Esophagus muscularis mucosa (tissue), 4 donors: Measurements from ENCODE around the gene KCNJ9. TPM values are rescaled to one million over a fixed set of nuclear protein-coding genes. Genes with fewer than 3 reads are reported as not detected.

Experiments used
- DNase-seq: peaks from one replicate; pipeline ENCODE4 v3.0.0-alpha.2; 2017; ENCODE audit errors: extremely low spot score
- H3K27ac ChIP-seq, 4 donors: fragments of 200-600 bp; sonication (generic); replicated peaks in 1 of 4; 1 replicate in 3 of 4; 2 replicates in 1 of 4; pipeline ENCODE4 v1.5.1; 2016 to 2019; ENCODE audit warnings: mild to moderate bottlenecking in 1 of 4
- H3K27me3 ChIP-seq, 4 donors: fragments of 200-600 bp; sonication (generic); one replicate each; pipeline versions ENCODE4 v1.5.1 to v1.6.0; 2016 to 2019
- H3K36me3 ChIP-seq, 4 donors: fragments of 200-600 bp; sonication (generic); one replicate each; pipeline ENCODE4 v1.5.1; 2016 to 2019
- H3K4me1 ChIP-seq, 4 donors: fragments of 200-600 bp; sonication (generic); one replicate each; pipeline ENCODE4 v1.5.1; 2016 to 2019
- H3K4me3 ChIP-seq, 4 donors: fragments of 200-600 bp; sonication (generic); 1 replicate in 2 of 4; 2 replicates in 2 of 4; pipeline ENCODE4 v1.5.1; 2016 to 2019; ENCODE audit warnings: mild to moderate bottlenecking in 4 of 4, moderate library complexity in 1 of 4
- H3K9me3 ChIP-seq, 4 donors: fragments of 200-600 bp; sonication (generic); 1 replicate in 3 of 4; 2 replicates in 1 of 4; pipeline ENCODE4 v1.5.1; 2016 to 2019
- EP300 ChIP-seq: sonication (generic); formaldehyde crosslinking; IDR thresholded peaks from one replicate; pipeline ENCODE4 v1.6.1; 2017; ENCODE audit warnings: antibody characterized with exemption
- POLR2A ChIP-seq: fragments of 450-650 bp; IDR thresholded peaks from one replicate; pipeline ENCODE4 v1.6.1; 2017; ENCODE audit warnings: antibody characterized with exemption, moderate library complexity, mild to moderate bottlenecking, low read depth
- POLR2AphosphoS5 ChIP-seq, 2 donors: sonication (generic); formaldehyde crosslinking; IDR thresholded peaks; one replicate each; pipeline ENCODE4 v1.6.1; 2017; ENCODE audit warnings: antibody characterized with exemption in 2 of 2
- WGBS: methylation state at CpG from one replicate; pipeline ENCODE4 v1.1.5; 2018; 5-methylcytosine and 5-hydroxymethylcytosine counted together
- intact Hi-C: fragments of 100-400 bp; cut with DNase I; formaldehyde crosslinking; loops from one replicate; pipeline ENCODE4 v1.15.1; 2023
- total RNA-seq, 4 donors: library from RNA; depleted of rRNA; stranded (reverse); fragments of >200 nt; gene quantifications; one replicate each; pipeline versions ENCODE4 v1.1.0 to v1.2.1, GENCODE V29; 2016
- TF ChIP-seq, protein P1 (sequence below), 3 experiments: fragments of 200-600 bp in 2 of 3; fragments of 450-650 bp in 1 of 3; sonication (generic) in 2 of 3; IDR thresholded peaks; one replicate each; pipeline ENCODE4 v1.5.1; 2017 to 2019; ENCODE audit warnings: antibody characterized with exemption in 3 of 3, mild to moderate bottlenecking in 2 of 3, moderate library complexity in 1 of 3

KCNJ9 gene
- total RNA-seq, 4 donors from 2014 or later = not detected

DNA sequence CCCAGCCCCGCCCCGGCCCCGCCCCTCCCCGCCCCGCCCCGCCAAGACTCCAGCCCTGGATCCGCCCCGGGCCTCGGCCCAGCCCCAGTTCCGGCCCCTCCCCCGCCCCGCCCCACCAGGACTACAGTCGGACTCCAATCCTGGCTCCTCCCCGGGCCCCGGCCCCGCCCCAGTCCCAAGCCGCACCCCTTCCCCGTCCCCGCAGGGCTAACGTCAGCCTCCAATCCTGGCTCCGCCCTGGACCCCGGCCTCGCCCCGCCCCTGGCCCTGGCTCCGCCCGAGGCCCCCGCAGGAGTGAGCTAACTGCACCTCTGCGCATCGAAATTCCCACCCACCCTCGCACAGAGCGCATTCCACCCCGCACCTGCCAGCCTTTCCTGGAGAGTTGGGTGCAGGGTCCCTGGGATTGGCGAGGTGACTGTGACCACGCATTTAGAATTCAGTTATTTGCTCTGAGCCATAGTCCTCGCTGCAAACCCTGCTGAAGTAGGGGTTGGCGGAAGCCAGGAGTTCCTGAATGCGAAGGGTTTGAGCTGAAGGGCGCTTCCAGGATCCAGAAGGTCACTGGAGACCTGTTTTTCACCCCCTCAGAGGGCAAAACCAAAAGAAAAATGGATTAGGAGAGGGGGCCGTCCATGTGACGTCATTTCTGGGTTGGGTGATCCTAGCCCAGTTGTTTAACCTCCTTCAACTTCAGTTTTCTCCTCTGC lies 17.7 kb downstream of the KCNJ9 start:
- Histone ChIP-seq H3K9me3 (no peaks in the 10 kb centered on the region), H3K36me3 (peaks cover 0 to 15% (median 12%) of the 10 kb centered on the region in 4 donors), H3K4me1 (peaks cover 51 to 80% (median 75%) of the 10 kb centered on the region in 4 donors), H3K27me3 (no peaks in the 10 kb centered on the region), H3K27ac (peak overlapping the region; percentile 94 to 98 (median 96)), H3K4me3 (peak overlapping the region; percentile 68 to 94 (median 86))
- WGBS = 3% methylated on average over 8 of the region's 40 CpGs
- TF ChIP-seq EP300 (no peak), POLR2AphosphoS5 (IDR thresholded peaks at IDR 0.05) (peak; percentile 86 to 92)
- peak; percentile 99 for DNase-seq
- intact Hi-C loops = no loop called here

DNA sequence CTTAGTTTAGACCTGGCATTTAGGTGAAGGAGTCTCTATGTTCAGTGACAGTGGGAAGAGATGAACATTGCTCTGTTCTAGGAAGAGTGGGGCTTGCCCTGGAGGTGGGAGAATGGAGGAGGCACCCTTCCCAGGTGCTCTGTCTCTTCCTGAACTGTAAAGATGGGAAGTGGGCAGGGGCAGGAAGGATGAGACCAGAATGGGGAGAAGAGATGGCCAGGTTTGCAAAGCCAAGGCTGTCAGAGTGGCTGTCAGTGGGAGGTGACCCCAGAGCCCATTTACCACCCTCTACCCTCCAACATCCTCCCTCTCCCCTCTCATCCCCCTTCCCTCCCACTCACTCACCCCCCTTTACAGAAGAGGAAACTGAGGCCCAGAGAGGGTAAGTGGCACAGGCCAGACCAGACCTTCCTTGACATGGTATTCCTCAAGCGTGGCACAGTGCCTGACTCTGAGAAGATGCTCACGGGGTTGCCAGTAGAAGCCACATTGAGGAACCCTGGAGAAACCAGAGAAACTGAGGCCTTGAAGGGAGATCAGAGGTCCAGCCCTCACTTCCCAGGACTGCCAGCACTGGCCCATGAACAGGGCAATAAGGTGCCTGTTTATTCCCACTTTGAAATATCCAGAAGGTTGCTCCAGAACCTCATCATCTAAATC lies 18.5 kb downstream of the KCNJ9 start:
- intact Hi-C loops = loop anchor here (2.0 kb wide), 3 partner anchors 93 to 153 kb away; no protein-coding TSS in a partner anchor
- no peak overlapping the region for H3K4me3 ChIP-seq
- no peaks in the 10 kb centered on the region for H3K27me3 ChIP-seq
- peak overlapping the region; percentile 94 to 98 (median 96) for H3K27ac ChIP-seq
- peaks cover 0 to 7% (median 4%) of the 10 kb centered on the region in 4 donors for H3K36me3 ChIP-seq
- DNase-seq = no peak
- peaks cover 56 to 87% (median 82%) of the 10 kb centered on the region in 4 donors for H3K4me1 ChIP-seq
- no peaks in the 10 kb centered on the region for H3K9me3 ChIP-seq
- WGBS = 100% methylated on average over 2 of the region's 2 CpGs
- no peak for TF ChIP-seq POLR2A
- TF ChIP-seq POLR2AphosphoS5 (IDR thresholded peaks at IDR 0.05) = no peak
- TF ChIP-seq, protein P1, sequence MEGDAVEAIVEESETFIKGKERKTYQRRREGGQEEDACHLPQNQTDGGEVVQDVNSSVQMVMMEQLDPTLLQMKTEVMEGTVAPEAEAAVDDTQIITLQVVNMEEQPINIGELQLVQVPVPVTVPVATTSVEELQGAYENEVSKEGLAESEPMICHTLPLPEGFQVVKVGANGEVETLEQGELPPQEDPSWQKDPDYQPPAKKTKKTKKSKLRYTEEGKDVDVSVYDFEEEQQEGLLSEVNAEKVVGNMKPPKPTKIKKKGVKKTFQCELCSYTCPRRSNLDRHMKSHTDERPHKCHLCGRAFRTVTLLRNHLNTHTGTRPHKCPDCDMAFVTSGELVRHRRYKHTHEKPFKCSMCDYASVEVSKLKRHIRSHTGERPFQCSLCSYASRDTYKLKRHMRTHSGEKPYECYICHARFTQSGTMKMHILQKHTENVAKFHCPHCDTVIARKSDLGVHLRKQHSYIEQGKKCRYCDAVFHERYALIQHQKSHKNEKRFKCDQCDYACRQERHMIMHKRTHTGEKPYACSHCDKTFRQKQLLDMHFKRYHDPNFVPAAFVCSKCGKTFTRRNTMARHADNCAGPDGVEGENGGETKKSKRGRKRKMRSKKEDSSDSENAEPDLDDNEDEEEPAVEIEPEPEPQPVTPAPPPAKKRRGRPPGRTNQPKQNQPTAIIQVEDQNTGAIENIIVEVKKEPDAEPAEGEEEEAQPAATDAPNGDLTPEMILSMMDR (IDR thresholded peaks at IDR 0.05) = no peak
- no peak for TF ChIP-seq EP300

DNA sequence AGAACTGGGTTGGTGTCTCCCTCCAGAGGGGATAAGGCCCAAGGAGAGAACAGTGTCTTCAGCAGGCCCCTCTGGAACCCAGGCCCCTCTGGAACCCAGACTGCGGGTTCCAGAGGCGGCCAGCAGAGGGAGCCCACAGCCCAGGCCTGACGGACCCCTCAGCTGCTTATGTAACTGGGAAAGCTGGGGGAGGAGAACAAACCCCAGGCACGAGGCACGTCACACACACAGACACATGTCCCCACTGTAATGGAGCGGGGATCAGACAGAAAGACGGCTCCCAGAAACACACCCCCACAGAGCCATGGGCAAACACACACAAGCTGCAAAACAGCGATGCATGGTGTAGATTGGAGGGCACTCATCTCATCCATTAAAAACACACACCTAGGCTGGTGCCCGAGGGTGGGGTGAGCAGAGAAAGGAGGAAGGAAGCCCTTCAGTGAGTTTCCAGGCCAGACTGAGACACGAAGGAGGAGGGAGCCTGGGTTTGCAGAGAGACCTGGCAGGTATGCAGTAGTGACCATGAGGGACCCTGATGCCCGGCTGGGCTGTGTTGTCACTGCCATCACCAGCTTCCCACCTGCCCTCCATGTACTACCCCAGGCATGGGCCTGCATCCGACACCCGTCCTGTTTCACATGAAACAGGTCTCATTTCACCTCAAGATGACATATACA lies 19.8 kb downstream of the KCNJ9 start:
- intact Hi-C loops = loop anchor here (2.0 kb wide), 3 partner anchors 92 to 152 kb away; no protein-coding TSS in a partner anchor
- 7% methylated on average over 6 of the region's 13 CpGs for WGBS
- Histone ChIP-seq H3K4me3 (peak overlapping the region in 1 of 4 donors; percentile 9), H3K9me3 (no peaks in the 10 kb centered on the region), H3K27me3 (no peaks in the 10 kb centered on the region), H3K27ac (peak overlapping the region; percentile 94 to 98 (median 96)), H3K4me1 (peaks cover 52 to 76% (median 71%) of the 10 kb centered on the region in 4 donors), H3K36me3 (no peaks in the 10 kb centered on the region)
- no peak for TF ChIP-seq POLR2A
- TF ChIP-seq EP300 = no peak
- TF ChIP-seq POLR2AphosphoS5 (IDR thresholded peaks at IDR 0.05) = peak; percentile 73 to 83
- TF ChIP-seq, protein P1 (IDR thresholded peaks at IDR 0.05) = peak in 2 of 3 experiments; percentile 97 to 100
- DNase-seq = no peak

DNA sequence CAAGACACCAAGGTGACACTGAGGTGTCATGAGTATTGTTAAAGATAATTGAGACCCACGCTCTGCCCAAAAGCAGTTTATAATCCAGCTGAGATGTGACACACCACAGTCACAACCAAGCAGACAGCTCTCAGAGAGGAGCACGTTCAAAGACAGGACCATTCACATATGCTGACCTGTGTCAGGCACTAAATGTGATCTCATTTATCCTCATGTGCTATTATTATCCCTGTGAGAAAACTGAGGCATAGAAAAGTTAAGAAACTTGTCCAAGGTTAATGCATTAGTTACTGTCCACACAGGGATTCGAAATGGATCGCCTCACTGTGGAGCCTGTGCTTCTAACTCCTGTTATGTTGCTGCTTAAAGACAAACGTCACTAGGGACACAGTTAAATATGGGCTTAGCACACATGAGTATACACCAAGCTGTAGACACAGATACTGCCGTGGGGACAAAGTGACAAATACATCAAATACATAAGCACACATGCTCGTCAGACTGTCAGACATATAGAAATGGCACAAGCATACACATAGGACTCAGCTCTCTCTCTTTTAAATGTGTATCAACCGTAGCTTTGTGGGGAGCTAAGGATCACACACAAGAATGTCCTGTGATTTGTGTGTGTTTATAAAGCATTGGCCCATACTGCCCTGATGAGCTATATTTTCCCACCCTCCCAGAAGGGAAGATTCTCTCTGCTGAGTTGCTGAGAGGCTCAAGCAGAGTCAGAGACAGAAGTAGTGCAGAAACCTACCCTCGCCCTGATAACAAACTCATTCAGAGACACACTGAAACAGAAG lies 20.6 kb downstream of the KCNJ9 start:
- intact Hi-C loops = loop anchor here (2.0 kb wide), 3 partner anchors 91 to 151 kb away; no protein-coding TSS in a partner anchor
- peak overlapping the region; percentile 94 to 98 (median 96) for H3K27ac ChIP-seq
- 38% methylated on average over 9 of the region's 9 CpGs for WGBS
- H3K36me3 ChIP-seq = no peaks in the 10 kb centered on the region
- TF ChIP-seq POLR2A = no peak
- TF ChIP-seq POLR2AphosphoS5 (IDR thresholded peaks at IDR 0.05) = peak in 1 of 2 donors; percentile 9
- no peak overlapping the region for H3K4me3 ChIP-seq
- no peaks in the 10 kb centered on the region for H3K27me3 ChIP-seq
- H3K9me3 ChIP-seq = no peaks in the 10 kb centered on the region
- DNase-seq = no peak
- peaks cover 44 to 69% (median 64%) of the 10 kb centered on the region in 4 donors for H3K4me1 ChIP-seq
